HG02588 (cell line): ENCODE results near the gene TFEB.
"Not testable (repeated sequence)": the region's sequence is repeated elsewhere in the genome, so short reads cannot be mapped to it uniquely, and the experiment has no call there.

Experiments used
- ATAC-seq: cut with Tn5 transposase; IDR thresholded peaks from one replicate; pipeline ENCODE4 v1.9.1; 2021; ENCODE audit warnings: mild to moderate bottlenecking, moderate library complexity; ENCODE audit not compliant: unreplicated experiment

Gene TFEB

DNA sequence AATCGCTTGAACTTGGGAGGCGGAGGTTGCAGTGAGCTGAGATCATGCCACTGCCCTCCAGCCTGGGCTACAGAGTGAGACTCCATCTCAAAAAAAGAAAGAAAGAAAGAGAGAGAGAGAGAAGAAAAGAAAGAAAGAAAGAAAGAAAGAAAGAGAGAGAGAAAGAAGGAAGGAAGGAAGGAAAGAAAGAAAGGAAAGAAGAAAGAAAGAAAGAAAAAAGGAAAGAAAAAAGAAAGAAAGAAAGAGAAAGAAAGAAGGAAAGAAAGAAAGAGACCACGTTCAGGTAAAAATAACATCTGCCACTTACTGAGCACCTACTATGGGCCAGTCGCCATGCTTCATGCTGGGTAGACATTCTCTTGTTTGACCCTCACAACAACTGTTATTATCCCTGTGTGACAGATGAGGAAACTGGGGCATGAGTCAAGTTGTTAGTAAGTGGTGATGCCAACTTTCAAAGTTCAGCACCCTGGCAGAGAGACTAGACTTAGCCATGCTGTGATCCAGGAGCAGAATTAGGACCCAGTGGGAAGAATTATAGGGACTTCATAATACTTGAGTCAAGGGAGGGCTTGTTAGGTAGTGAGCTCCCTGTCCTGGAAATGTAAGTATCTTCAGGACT is 30.7 kb upstream of the TFEB start:
- ATAC-seq, result not testable (repeated sequence)

DNA sequence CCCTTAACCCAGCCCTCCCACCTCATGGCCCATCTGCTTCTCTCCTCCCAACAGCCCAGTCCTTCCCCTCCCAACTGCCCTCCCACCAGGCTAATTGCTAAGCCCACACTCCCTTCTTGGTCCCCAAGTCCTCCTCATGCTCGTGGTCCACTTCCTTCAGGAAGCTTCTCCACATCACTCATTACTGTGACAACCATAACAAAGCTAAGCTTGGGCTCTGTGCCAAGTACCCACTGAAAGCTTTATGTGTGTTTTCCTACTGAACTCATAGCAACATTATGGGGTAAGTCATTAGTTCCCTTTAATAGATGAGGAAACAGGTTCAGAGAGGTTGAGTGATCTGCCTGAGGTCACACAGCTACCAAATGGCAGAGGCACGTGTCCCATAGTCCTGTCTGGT is 28.1 kb upstream of the TFEB start:
- no peak for ATAC-seq

DNA sequence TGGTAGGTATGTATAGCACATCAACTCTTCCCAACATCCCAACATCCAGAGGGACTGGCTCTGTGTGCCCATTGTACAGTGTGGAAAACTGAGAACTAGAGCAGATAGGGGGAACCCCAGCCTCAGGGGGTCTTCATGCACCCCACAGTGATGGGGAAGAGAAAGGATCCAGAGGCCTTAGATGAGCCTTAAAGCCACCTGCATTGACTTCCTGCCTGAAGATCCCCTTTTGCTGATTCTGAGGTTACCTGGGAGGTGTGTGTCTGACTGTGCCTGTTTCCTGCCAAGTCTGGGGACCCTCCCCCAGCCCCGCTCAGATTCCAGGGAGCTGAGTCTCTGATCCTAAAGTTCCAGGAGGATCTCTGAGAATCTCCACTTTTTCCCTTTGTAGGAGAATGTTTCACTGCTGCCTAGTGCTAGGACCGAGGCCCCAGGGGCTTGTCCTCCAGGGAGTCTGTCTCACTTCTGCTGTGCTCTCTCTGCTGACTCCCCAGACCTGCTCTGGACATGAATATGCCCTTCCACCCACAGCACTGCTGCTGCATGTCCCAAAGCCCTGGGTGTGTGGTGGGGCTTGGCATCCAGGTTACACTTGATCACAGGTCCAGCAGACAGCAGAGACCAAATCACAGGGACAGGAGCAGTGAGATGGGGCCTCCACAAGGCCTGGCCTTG is 24.6 kb upstream of the TFEB start:
- ATAC-seq, result no peak

DNA sequence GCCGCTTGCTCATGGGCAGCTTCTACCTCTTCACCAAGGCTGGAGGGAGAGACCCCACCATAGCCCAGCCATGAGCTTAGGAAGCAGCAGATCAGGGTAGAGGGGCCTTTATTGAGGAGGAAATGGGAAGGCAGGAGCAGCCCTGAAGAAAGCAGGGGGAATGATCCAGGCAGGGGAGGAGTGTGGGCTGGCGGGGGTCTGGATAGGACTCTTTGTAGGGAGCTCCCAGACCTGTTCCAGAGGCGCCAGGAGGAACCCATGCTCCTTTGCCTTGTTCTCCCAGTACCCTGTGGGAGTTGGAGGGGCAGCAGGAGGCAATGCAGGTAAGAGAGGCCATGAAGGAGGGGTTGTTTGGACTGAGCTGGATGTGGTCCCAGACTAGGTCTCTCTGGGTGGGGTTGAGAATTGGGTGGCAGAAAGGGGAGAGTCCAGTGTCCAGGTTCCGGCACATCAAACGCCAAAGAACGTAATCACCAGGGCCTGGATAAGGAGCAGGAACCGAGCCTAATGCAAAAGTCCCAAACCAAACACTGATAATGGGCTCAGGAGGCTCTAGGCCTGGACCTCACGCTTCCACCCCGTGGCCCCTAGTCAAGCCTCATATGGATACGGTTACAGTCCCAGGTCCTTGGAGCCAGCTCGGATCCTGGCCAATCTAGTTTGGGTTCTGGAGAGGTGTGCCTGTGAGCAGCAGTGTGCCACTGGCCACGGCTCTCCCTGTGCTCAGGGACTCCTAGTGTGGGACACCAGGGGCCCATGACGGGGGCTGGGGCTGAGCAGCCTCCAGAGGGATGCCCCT is 23.9 kb upstream of the TFEB start:
- no peak for ATAC-seq

DNA sequence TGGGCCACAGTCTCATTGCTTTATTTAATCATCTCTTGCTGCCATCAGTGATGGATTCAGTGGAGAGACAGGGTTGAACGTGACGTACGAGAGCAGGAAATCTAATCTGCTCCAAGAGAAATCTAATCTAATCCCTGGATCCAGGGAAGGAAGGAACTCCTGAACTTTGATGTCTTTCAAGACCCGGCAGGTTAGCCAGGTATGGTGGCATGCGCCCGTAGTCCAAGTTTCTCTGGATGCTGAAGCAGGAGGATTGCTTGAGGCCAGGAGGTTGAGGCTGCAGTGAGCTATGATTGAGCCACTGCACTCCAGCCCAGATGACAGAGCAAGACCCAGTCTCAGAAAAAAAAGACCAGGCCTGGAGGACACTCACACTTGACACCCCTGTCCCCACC is 23.2 kb upstream of the TFEB start:
- no peak for ATAC-seq

DNA sequence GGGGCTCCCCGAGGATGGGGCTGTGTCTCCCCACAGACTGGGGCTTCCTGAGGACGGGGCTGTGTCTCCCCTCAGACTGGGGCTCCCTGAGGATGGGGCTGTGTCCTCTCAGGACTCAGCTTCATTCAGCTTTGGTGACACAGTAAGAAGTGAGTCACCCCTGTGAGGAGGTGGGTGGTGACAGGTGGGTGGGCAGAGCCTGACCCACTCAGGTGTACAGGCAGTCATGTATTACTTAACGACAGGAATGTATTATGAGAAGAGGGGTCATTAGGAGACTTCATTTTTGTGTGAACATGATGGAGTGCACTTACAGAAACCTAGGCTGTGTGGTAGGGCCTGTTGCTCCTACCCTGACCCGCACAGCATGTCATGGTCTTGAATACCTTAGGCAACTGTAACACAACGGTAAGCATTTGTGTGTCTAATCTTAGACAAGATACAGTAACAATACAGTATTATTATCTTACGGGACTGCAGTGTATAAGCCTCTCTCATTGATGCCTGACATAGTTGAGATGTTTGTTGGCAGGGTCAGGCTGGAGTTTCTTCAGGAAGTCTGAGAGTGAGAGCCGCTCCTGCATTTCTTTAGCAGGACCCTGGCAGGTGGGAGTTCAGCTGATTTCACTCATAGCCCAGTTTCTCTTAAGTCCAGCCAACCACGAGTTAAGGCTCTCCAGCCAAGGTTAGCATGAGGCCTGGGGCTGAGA is 22.7 kb upstream of the TFEB start:
- no peak for ATAC-seq

DNA sequence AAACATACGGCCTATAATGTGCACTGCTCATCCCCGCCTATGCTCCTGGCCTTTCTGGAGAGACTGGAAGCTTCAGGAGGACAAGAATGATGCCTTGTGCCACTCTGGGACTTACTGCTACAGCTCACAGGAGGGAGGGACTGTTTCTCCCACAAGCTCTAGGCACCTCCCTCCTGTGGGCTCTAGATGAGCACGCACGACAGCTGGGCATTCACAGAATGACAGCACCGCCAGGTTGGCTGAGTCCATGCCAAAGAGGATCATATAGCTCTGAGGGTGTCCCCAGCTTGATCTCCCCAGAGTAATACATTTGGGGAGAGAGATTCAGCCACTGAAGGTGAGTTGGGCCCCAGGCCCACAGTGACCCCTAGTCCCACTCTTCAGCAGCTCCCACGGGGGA is 21.9 kb upstream of the TFEB start:
- no peak for ATAC-seq

DNA sequence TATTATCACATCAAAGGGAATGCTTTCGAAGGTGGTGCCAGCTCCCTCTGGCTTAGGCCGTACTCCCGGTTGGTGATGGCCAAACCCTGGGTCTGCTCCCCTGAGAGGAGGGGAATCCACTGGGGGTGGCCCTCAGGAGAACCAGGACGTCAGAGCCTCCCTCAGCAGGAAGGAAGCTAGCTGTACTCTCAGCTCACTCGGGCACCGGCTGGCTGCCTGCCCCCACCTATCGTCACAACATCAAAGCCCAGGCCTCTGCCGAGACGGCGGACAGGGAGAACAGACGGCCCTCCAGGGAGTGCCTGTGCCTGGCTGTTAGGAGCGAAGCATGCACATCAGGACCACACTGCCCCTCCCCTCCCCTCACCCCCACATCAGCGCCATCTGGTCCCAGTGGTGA is 20.9 kb upstream of the TFEB start:
- ATAC-seq, result no peak

DNA sequence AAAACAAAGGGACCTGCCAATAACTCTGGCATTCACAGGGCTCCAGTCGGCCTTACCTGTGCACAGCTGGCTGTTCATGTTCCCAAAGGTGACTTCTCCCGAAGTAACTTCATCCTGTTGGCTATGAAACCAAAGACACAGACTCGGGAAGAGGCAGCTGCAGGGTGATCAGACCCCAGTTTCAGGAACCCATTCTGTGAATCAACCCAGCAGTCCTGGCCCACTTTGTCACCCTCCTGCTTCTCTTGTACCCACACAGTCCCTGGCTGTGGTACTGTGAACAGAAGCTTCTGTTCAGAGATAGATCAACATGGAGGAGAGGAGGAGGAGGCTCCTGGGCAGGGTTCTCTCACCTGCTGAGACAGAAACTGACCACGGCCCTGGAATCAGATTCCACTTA is 20.5 kb upstream of the TFEB start:
- no peak for ATAC-seq

DNA sequence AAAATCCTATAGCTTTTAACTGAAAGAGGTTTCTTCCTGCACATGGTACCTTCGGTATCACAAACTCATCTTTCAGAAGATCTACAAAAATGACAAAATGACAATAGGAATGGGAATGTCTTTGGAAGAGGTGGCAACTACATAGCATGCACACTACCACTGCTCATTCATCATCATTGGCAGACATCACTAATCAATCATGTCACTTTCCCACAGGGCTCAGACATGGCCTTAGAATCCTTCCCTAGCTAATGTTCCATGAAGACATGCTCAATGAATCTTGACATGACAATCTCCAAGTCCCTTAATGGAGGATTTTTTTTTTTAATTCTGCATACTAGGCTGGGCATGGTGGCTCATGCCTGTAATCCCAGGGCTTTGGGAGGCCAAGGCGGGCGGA is 15.0 kb upstream of the TFEB start:
- no peak for ATAC-seq

DNA sequence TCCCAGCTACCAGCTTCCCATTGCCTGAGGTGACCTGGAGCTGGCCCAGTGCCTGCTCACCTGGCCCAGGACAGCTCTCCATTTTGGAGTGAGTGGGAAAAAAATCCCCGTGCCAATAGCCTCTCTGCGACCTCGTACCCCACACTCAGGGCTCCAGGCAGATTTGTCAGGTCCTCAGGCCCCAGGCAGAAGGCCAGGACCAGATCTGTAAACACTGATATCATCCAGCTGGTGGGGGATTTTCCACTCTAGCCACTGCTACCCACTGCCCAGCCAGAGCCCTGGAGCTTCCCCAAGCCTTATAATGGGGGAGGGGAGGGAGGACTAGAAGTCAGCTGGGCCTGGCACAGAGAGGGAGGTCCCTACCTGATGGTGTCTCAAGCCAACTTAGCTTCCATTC is 13.1 kb upstream of the TFEB start:
- ATAC-seq, result no peak

DNA sequence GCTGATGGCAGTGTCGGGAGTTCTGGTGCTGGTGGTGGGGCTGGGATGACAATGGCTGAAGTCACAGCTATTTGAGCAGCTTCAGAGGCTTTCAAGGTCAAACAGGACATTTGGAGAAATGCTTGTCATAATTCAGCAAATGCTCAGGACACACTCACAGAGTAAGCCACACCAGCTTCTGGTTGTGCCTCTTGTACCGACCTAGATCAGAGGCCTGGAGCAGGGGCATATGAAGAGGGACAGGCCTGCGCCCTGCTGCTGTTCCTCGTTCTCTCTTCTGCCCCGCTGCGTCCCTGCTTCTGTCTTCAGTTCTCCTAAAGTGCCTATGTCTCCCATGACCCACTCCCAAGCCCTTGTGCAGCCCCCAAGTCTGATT is 12.7 kb upstream of the TFEB start:
- ATAC-seq, result no peak

DNA sequence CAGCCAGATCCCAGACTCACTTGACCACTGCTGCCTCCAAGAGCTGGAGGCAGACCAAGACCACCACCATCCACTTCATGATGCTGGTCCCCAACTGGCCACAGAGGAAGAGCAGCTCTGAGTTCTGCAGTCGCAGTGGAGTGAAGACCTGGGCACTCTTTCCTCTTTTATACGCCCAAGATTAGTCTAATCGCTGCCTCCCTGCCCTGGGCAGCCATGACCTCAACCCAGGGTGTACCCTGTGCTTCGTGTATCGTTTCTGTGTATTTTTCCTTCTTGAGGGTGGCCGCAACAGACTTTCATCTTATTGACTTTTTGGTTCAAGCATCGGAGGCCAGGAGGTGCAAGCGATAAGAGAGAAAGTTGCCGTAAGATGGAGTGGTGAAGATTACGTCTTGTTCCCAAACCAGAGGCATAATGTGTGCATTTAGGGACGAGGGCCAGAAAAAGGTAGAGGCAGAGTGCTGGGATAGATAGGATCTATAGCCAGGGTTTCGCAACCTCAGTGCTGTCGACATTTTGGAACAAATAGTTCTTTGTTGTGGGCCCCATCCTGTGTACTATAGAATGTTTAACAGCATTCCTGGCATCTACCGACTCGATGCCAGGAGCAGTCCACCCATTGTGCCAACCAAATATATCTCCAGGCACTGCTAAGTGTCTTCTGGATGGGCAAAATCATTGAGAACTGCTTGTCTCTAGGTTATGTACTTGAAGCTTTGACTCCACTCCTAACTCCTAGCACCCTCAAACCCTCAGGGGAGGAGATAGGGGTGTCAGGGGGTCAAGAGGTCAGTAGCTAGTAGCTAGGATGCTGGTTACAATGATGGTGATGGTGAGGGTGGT is 12.1 kb upstream of the TFEB start, which contains the start of gene PGC:
Gene PGC, minus strand, starts transcription at position 142 of the 846 bp plus-strand sequence. Its CDS starts 63 bp downstream, at position 79.
- ATAC-seq, result no peak

DNA sequence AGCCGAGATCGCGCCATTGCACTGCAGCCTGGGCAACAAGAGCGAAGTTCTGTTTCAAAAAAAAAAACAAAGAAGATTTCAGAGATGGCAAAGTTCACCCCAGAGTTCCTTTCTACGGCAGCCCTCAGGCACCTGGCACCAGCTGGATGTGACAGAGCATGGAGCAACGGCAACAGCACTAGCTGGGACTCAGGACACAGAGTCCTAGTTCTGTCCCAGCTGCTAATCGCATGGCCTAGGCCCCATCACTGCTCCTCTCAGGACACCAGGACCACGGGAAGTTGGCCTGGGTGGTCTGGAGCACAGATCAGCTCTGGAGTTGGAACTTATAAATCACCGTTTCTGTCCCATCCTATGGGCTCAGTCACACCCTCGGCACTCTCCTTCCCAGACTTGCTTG is 10.7 kb upstream of the TFEB start:
- ATAC-seq, result no peak

DNA sequence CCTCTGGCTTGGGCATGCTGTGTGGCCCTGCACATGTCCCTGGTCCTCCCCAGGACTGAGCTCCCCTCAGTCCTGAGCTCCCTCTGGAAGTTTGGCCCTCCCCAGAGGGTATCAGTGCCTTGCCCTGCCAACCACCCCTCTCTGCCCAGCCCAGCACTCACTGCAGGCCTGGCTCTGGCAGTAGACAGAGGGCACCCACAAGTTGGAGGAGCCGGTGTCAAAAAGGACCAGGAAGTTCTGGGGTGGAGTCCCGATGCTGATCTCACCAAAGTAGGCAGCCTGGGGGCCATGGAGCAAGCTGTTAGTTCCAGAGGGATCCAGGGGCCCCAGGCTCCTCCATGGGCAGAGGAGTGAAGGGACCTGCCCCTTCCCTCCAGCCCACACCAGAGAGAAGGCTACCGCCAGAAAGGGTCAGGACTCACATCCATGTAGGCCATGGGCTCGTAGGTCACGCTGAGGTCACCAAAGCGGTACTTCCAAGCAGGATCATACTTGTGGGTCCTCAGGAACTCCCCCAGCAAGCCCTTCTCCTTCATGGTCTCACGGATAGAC is 8.9 kb upstream of the TFEB start:
- no peak for ATAC-seq

DNA sequence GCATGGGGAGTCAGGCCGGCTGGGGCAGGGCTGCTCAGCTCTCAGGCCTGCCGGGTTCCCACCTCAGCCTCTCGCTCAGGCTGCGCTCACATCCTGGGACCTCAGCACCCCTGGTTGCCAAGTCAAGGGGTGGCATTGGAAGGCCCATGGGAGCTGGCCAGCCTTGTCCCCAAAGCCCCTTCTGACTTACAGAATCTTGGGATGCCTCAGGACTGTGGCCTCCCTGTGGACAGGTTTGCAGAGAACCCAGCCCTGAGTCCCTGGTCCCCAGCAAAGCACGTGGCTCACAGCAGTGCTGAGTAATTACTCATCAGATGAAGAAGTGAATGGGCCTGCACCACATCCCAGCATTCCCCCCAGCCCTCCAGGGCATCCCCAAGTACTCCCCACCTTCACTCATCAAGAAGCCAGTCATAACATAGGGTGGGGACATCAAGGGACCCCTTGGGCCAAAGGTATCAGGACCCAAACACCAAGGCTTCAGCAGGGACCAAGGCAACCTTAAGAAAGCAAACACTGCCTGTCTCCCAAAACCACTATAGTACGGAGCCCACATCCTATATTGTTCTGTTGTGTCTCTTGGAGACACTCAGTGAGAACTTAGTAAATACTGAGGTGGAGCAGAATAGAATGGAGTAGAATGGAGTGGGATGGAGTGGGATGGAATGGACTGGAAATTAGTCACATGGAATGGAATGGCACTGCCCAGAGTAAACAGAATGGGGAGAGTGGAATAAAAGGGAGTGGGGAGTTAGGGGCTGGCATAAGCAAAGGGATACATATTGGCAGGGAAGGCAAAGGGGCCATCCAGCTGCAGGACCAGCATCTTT is 8.2 kb upstream of the TFEB start:
- no peak for ATAC-seq

DNA sequence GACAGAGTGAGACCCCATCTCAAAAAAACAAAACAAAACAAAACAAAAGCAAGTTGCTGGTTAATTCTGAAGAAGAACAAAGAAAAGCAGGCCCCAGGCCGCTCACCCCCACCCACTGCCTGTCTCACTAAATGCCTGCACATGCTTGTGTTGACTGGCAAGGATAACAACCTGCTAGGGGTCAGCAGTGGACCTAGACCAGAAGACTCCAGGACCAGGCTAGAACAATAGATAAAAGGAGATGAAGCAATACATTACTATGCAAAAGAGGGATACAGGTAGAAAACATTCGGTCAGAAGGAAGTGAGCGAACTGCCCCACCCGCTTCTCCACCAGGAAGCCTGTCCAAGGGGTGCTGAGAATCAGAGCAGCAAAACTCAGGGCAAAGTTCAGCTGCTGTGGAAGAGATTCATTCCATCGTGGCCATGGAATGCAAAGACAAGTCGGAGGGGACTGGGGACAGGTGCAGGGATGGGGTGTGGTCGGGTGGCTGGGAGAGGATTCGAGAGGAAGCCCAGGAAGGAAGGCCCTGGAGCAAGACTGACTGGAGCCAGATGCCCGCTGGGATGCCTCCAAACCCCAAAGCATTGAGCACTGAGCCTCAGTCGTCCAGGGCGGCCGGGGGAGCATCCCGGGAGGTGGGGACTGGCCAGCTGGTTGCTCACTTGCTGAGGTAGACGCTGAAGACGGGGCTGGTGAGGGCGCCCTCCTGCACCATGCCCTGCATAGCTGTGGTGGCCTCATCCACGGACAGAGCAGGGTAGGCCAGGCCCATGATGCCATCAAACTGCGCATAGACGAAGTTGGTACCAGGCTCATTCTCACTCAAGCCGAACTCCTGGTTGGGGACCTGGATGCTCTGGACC is 6.5 kb upstream of the TFEB start:
- ATAC-seq, result no peak

DNA sequence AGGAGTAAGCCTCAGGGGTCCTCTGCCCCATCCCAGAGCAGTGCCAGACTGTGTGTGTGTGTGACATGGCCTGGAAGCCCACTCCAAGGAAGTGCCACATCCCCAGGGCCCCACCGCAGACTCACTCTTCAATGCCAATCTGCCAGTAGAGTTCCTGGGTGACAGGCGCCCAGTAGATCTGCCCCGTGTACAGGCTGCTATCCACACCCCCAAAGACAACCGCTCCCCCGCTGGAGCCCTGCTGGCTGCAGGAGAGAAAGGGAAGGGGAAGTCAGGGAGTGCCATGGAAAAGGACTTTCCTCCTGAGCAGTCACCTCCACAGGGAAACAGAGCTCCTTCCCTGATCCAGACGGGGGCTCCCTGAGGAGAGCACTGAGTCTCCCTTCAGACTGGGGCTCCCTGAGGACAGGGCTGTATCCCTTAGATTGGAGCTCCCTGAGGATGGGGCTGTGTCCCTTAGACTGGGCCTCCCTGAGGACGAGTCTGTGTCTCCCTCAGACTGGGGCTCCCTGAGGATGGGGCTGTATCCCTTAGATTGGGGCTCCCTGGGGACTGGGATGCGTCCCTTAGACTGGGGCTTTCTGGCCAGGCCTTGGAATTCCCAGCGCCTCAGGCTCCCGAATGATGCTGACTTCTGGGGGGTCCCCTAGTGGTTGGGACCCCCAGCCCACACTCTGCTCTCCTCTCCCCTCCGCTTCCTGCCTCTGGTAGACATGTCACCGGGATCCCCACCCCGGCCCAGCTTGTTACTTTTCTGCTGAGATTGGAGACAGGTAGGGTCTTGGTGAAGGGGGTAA is 5.2 kb upstream of the TFEB start:
- no peak for ATAC-seq
